GM21367 (cell line): ENCODE measurements around the gene REV1.
"Not testable (repeated sequence)": the region's sequence is repeated elsewhere in the genome, so short reads cannot be mapped to it uniquely, and the experiment has no call there.

Experiments
- ATAC-seq: cut with Tn5 transposase; IDR thresholded peaks from one replicate; pipeline ENCODE4 v1.9.1; 2021; ENCODE audit not compliant: unreplicated experiment

REV1 gene

GRCh38 chr2:99354825-99355224 is 135.0 kb downstream of the REV1 start:
- ATAC-seq, result not testable (repeated sequence)

DNA sequence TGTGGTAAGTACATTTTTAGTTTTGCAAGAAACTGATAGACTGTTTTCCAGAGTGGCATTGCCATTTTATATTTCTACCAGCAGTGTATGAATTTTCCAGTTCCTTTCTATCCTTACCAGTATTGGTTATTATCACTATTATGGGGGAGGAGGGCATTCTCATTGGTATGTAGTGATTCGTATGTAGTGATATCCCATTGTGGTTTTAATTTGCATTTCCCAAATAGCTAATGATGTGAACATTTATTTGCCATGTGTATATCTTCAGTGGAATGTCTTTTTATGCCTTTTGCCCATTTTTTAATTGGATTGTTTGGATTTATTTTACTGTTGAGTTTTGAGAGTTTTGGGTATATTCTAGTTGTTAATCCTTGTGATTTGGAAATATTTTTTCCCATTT is 135.7 kb downstream of the REV1 start:
- no peak for ATAC-seq
